GM11168 (cell line): ENCODE measurements around the gene GARRE1.
"Not testable (repeated sequence)": the region's sequence is repeated elsewhere in the genome, so short reads cannot be mapped to it uniquely, and the experiment has no call there.

Experiments
- in situ Hi-C: fragments of 300-500 bp; cut with MboI; formaldehyde crosslinking; loops from one replicate; pipeline ENCODE4 v1.12.0; 2022; ENCODE audit warnings: low sequenced_read_pairs; ENCODE audit not compliant: unreplicated experiment

Gene GARRE1

DNA sequence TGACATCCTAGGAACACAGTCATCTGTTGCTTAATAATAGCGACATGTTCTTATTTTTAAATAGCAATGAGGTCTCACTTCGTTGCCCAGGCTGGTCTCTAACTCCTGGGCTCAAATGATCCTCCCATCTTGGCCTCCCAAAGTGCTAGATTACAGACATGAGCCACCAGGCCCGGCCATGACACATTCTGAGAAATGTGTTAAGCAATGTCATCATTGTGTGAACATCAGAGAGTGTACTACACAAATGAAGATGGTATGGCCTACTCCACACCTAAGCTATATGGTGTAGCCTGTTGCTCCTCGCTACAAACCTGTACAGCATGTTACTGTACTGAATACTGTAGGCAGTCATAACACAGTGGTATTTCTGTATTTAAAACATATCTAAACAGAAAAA is 24.6 kb upstream of the GARRE1 start:
- in situ Hi-C loops, result no loop called here

DNA sequence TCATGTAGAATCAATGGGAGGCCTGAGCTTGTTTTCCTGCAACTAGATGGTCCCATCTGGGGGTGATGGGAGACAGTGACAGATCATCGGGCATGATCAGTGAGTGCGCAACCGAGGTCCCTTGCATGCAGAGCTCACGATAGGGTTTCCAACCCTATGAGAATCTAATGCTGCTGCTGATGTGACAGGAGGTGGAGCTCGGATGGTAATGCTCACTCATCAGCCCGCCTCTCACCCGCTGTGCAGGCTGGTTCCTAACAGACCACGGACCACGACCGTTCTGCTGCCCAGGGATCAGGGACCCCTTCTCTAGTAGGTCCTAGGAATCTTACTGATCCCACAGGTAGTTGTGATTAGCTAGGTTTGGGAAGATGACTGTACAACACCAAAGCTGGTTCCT is 23.5 kb upstream of the GARRE1 start:
- in situ Hi-C loops, result no loop called here

DNA sequence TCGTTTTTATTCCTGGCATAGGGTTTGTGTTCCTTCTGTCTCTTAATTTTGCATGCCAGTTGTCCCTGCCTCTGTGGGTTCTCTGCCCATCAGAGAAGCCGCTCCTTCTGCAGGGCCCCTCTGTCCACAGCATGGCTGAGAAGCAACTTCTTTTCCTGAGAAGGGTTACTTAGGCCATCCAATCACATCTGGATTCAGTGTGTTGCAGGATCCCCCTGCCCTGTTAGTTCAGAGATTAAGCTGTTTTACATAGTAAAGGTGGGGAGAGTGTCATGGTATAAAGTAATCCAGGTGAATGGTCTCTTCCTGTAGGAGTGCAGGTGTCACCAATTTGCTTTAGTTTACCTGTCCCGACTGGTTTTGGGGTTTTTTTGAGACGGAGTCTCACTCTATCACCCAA is 22.9 kb upstream of the GARRE1 start:
- in situ Hi-C loops, result no loop called here

GRCh38 chr19:34232566-34233481 is 21.5 kb upstream of the GARRE1 start:
- in situ Hi-C loops, result no loop called here

GRCh38 chr19:34235425-34235940 is 18.9 kb upstream of the GARRE1 start:
- in situ Hi-C loops, result no loop called here

GRCh38 chr19:34236035-34236987 is 18.0 kb upstream of the GARRE1 start:
- in situ Hi-C loops, result no loop called here

- in situ Hi-C loops, result no loop called here
Measured at GRCh38 chr19:34237283-34237682, 17.1 kb upstream of the GARRE1 start.

- in situ Hi-C loops, result no loop called here
Measured at GRCh38 chr19:34237939-34238338, 16.4 kb upstream of the GARRE1 start.

GRCh38 chr19:34241513-34242337 is 12.6 kb upstream of the GARRE1 start:
- in situ Hi-C loops, result loop anchor here (10.0 kb wide), 1 partner anchor 93 kb away; no protein-coding TSS in a partner anchor

GRCh38 chr19:34243138-34243875 is 11.0 kb upstream of the GARRE1 start:
- in situ Hi-C loops, result loop anchor here (10.0 kb wide), 1 partner anchor 91 kb away; no protein-coding TSS in a partner anchor

DNA sequence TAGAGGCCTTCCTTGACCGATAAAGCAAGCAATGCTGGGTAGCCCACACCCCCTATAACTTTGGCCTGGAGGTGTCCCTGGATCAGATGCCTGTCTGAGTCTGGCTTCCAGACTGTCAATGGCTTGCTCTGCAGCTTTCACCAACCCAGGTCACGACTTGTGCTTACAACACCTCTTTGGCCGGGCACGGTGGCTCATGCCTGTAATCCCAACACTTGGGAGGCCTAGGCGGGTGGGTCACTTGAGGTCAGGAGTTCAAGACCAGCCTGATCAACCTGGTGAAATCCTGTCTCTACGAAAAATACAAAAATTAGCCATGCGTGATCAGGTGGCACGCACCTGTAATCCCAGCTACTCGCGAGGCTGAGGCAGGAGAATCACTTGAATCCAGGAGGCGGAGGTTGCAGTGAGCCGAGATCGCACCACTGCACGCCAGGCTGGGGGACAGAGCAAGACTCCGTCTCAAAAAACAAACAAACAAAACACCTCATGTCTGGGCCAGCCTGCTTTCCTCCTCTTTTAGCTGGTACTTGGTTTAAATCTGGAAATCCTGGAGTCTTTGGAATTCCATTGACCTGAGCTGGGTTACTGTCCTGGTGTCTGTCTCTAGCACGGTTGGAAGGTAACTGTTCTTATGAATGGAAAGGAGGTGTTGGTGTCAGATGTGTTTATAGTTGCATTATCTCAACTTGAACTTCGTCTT is 10.3 kb upstream of the GARRE1 start:
- in situ Hi-C loops, result loop anchor here (10.0 kb wide), 1 partner anchor 91 kb away; no protein-coding TSS in a partner anchor

DNA sequence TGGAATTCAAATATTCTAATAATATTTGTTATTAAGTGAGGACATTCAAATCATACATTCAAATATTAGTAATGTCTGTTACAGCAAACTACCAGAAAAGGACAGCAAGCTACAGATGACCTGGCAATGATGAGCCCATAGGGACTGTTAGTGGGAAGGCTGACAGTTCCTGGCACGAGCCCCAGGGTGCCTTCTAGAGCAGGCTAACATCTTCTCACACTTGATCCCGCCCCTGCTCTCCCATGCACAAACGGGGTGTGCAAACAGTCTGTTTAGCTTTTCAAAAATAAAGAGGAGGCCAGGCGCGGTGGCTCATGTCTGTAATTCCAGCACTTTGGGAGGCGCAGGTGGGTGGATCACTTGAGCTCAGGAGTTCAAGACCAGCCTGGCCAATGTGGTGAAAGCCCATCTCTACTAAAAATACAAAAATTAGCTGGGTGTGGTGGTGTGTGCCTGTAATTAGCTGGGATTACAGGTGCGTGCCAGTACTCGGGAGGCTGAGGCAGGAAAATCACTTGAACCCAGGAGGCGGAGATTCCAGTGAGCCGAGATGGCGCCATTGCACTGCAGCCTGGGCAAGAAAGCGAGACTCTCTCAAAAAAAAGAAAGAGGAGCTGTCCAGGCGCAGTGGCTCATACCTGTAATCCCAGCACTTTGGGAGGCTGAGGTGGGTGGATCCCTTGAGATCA is 9.6 kb upstream of the GARRE1 start:
- in situ Hi-C loops, result loop anchor here (10.0 kb wide), 1 partner anchor 90 kb away; no protein-coding TSS in a partner anchor

GRCh38 chr19:34246340-34246739 is 8.0 kb upstream of the GARRE1 start:
- in situ Hi-C loops, result loop anchor here (10.0 kb wide), 1 partner anchor 88 kb away; no protein-coding TSS in a partner anchor

- in situ Hi-C loops, result loop anchor here (10.0 kb wide), 1 partner anchor 86 kb away; no protein-coding TSS in a partner anchor
Measured at GRCh38 chr19:34248941-34249340, 5.4 kb upstream of the GARRE1 start.

DNA sequence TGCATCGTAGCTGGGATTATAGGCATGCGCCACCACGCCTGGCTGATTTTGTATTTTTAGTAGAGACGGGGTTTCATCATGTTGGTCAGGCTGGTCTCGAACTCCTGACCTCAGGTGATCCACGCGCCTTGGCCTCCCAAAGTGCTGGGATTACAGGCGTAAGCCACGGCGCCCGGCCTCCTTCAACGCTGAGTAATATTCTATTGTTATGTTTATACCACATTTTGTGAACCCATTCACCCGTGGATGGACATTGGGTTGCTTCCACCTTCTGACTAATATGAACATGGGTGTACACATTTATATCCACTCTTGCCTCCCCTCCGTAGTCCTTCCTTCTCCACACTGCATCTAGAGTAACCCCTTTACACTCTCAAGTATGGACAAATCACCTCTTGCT is 1.2 kb upstream of the GARRE1 start:
- in situ Hi-C loops, result not testable (repeated sequence)

DNA sequence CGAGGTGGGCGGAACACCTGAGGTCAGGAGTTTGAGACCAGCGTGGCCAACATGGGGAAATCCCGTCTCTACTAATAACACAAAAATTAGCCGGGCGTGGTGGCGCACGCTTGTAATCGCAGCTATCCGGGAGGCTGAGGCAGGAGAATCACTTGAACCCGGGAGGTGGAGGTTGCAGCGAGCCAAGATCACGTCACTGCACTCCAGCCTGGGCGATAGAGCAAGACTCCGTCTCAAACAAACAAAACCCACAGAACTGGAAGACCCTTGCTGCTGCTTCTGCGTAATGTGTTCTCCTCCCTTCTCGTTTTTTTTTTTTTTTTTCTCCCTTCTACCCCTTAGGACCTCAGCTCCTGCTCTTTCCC is 691 bp upstream of the GARRE1 start:
- in situ Hi-C loops, result not testable (repeated sequence)

- in situ Hi-C loops, result no loop called here
Measured at GRCh38 chr19:34254698-34255432, 511 bp downstream of the GARRE1 start.
